Omental fat pad (tissue), 4 donors: ENCODE results near the gene NBDY. TPM values are rescaled to one million over a fixed set of nuclear protein-coding genes. Genes with fewer than 3 reads are reported as not detected.

Experiments used
- ATAC-seq: fragments of 150-250 bp; one replicate; pipeline ENCODE4 v1.9.1; 2016; ENCODE audit warnings: mild to moderate bottlenecking, moderate library complexity; ENCODE audit not compliant: low FRiP score
- DNase-seq: peaks from one replicate; pipeline ENCODE4 v3.0.0-alpha.2; 2019; ENCODE audit warnings: low spot score
- CTCF ChIP-seq, 3 donors: fragments of 450-650 bp; IDR thresholded peaks; one replicate each; pipeline ENCODE4 v1.5.1; 2016 to 2017; ENCODE audit warnings: antibody characterized with exemption in 3 of 3, mild to moderate bottlenecking in 3 of 3, moderate library complexity in 2 of 3
- total RNA-seq, 4 donors: library from RNA; depleted of rRNA; stranded (reverse); fragments of >200 nt; gene quantifications; one replicate each; pipeline ENCODE4 v1.1.0, GENCODE V29; 2016

Gene NBDY
- total RNA-seq, 4 donors from 2014 or later: 7.7 to 12.6 (median 9.4) TPM

DNA sequence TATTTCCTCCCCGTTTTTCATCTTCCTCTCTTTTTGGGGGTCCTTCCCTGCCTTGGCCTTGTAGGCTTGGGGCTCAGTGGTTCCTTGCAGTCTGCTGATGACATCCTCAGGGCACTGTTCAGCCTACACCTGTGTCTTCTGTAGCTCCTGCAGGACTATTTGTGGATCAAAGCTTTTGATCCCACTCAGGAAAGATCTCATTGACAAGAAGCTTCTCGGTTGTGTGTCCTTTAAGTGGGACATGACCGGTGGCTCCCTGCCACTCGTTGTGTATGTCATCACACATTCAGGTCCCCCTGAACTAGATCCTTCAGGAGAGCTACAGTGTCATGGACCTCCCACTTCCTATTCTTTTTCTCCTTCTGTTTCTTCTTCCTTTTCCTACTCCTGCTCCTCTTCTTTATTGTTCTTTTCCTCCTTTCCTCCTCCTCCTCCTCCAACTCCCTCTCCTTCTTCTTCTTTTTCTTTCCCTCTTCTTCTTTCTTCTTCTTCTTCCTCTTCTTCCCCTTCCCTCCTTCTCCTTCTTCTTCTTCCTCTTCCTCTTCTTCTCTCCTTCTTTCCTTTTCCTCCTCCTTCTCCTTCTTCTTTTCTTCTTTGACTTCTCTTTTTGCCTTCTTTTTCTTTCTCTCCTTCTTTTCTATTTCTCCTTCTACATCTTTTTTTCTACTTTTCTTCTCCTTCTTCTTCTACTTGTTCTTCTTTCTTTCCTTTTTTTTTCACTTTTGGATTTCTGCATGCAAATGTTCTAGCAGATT, 67.8 kb downstream of the NBDY start:
- TF ChIP-seq CTCF (IDR thresholded peaks at IDR 0.05): no peak
- no peak for ATAC-seq
- no peak for DNase-seq

DNA sequence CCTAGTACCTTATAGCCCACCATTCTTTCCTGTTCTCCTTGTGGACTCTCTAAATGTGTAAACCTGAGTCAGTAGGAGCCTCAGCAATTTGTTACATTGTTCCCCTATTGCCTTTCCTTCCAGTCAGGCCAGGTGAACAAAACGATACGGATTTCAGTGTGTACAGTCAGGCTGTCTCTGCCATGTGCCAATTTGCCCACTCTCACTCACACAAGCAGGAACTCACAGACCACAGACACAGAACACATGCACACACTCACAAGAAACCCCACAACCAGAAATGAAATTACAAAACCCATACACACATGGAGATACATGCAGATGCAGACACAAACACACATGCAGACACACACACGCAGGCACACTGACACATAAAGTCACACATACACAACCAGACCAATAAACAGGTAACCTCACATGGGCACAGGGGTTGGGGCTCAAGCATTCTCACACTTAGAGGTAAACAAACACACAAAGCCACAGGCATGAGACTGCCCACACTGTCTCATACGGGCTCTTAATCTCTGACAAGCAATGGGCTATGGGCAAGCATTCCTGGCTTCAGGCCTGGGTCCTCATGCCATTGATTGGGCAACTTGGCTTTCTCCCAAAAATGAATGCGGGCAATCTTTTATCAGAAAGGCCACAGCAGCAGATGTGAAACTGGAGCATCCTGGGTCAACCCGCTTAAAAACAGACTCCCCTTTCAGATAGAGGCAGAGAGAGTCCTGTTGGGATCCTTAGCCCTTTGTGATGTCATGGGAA, 68.7 kb downstream of the NBDY start:
- ATAC-seq (no peak), DNase-seq (no peak)
- TF ChIP-seq CTCF (IDR thresholded peaks at IDR 0.05): no peak

DNA sequence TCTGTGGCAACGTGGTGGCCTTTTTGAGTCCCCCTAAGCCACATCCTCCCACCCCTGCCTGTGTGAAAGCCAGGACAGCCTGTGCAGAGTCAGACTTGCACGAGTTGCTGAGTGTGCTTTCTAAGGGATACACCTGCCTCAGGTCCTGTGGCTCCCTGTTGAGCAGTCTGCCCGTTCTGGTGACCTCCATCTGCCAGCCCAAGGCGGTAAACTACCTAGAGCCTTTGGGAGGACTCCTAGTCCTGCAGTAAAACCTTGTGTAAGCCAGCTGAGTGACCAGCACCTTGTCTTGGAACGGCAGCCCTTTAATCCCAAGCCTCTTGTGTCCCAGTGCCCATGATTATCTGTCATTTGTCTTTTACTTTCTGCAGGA, 69.3 kb downstream of the NBDY start:
- TF ChIP-seq CTCF (IDR thresholded peaks at IDR 0.05): no peak
- DNase-seq: no peak
- ATAC-seq: no peak

- no peak for TF ChIP-seq CTCF (IDR thresholded peaks at IDR 0.05)
- DNase-seq: no peak
- ATAC-seq: no peak
These were observed 70.1 kb downstream of the NBDY start for GRCh38 chrX:56798866-56799758.

DNA sequence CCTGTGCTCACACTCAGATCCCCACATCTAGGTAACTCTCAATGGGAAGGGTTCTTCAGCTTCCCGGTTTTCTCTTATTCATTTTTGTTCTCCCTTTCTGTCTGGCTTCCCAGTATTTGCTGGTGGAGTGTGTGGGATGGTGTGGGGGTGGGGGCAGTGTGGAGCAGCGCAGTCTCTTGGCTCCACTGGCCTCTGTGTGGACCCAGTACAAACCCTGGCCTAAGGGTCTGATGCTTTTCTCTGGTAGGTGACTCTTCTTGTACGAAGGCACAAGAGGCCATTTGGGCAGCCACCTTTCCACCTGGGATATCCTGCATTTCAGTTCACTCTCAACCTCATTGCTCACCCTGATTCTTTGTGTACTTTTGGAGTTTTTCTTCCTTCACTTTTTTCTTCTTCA, 71.3 kb downstream of the NBDY start:
- DNase-seq (no peak), ATAC-seq (no peak)
- no peak for TF ChIP-seq CTCF (IDR thresholded peaks at IDR 0.05)

- no peak for TF ChIP-seq CTCF (IDR thresholded peaks at IDR 0.05)
- no peak for DNase-seq
- ATAC-seq: no peak
These were observed 71.8 kb downstream of the NBDY start for GRCh38 chrX:56800801-56801200.
